Neural crest cell (in vitro differentiated cells): ENCODE measurements around the gene SMS. TPM values are rescaled to one million over a fixed set of nuclear protein-coding genes. Genes with fewer than 3 reads are reported as not detected.

Experiments
- DNase-seq: peaks from one replicate; pipeline ENCODE4 v3.0.0; 2021; ENCODE audit warnings: low read depth, mixed read lengths, low spot score
- H3K27ac Mint-ChIP-seq: one replicate; pipeline ENCODE4 v1.8.0; 2021; ENCODE audit warnings: mild to moderate bottlenecking, mixed read lengths; ENCODE audit not compliant: unreplicated experiment
- H3K27me3 Mint-ChIP-seq: 2 replicates; pipeline ENCODE4 v1.8.0; 2021; ENCODE audit warnings: low read depth, mild to moderate bottlenecking, mixed read lengths
- H3K36me3 Mint-ChIP-seq: 2 replicates; pipeline ENCODE4 v1.8.0; 2021; ENCODE audit warnings: low read depth, mild to moderate bottlenecking, mixed read lengths
- H3K4me1 Mint-ChIP-seq: 2 replicates; pipeline ENCODE4 v1.8.0; 2021; ENCODE audit warnings: mixed read lengths
- H3K4me3 Mint-ChIP-seq: one replicate; pipeline ENCODE4 v1.8.0; 2021; ENCODE audit warnings: mild to moderate bottlenecking, mixed read lengths
- H3K9me3 Mint-ChIP-seq: 2 replicates; pipeline ENCODE4 v1.8.0; 2021; ENCODE audit warnings: mixed read lengths
- CTCF ChIP-seq: fragments of 200-600 bp; sonication (generic); conservative IDR thresholded peaks from 2 replicates; pipeline ENCODE4 v1.5.0; 2021; ENCODE audit warnings: antibody characterized with exemption, mild to moderate bottlenecking
- total RNA-seq: library from RNA; stranded (reverse); gene quantifications from 2 replicates; pipeline ENCODE4 v1.2.1, GENCODE V29; 2021

Gene SMS
- total RNA-seq, 1 donor from 2014 or later: 354 TPM

- H3K27ac Mint-ChIP-seq: no peak overlapping the region
- TF ChIP-seq CTCF: no peak
- peaks cover 4% of the 10 kb centered on the region for H3K36me3 Mint-ChIP-seq
- no peak for DNase-seq
- H3K4me3 Mint-ChIP-seq: no peak overlapping the region
- H3K4me1 Mint-ChIP-seq: peaks cover 6% of the 10 kb centered on the region
- H3K9me3 Mint-ChIP-seq: no peaks in the 10 kb centered on the region
- H3K27me3 Mint-ChIP-seq: no peaks in the 10 kb centered on the region
These were observed 81.3 kb downstream of the SMS start for GRCh38 chrX:22021751-22022324.

- Mint-ChIP-seq H3K36me3 (peaks cover 4% of the 10 kb centered on the region), H3K4me1 (peaks cover 11% of the 10 kb centered on the region), H3K27ac (peak overlapping the region; percentile 16), H3K4me3 (no peak overlapping the region), H3K27me3 (no peaks in the 10 kb centered on the region), H3K9me3 (peaks cover under 1% of the 10 kb centered on the region)
- DNase-seq: no peak
- no peak for TF ChIP-seq CTCF
These were observed 84.1 kb downstream of the SMS start for GRCh38 chrX:22024577-22024976.

GRCh38 chrX:22025751-22026150 lies 85.2 kb downstream of the SMS start:
- peaks cover 2% of the 10 kb centered on the region for H3K9me3 Mint-ChIP-seq
- peaks cover 4% of the 10 kb centered on the region for H3K36me3 Mint-ChIP-seq
- H3K4me1 Mint-ChIP-seq: peaks cover 14% of the 10 kb centered on the region
- no peak overlapping the region for H3K27ac Mint-ChIP-seq
- no peaks in the 10 kb centered on the region for H3K27me3 Mint-ChIP-seq
- no peak for DNase-seq
- no peak overlapping the region for H3K4me3 Mint-ChIP-seq
- no peak for TF ChIP-seq CTCF

- no peaks in the 10 kb centered on the region for H3K27me3 Mint-ChIP-seq
- H3K27ac Mint-ChIP-seq: no peak overlapping the region
- H3K4me1 Mint-ChIP-seq: peaks cover 14% of the 10 kb centered on the region
- peaks cover 4% of the 10 kb centered on the region for H3K36me3 Mint-ChIP-seq
- peaks cover 2% of the 10 kb centered on the region for H3K9me3 Mint-ChIP-seq
- TF ChIP-seq CTCF: no peak
- no peak overlapping the region for H3K4me3 Mint-ChIP-seq
- no peak for DNase-seq
These were observed 86.2 kb downstream of the SMS start for GRCh38 chrX:22026731-22027130.

GRCh38 chrX:22032084-22032483 lies 91.6 kb downstream of the SMS start, which contains the start of gene PHEX:
Gene PHEX, plus strand, starts transcription at chrX:22032325. Its CDS starts 681 bp downstream, at chrX:22033006.
- no peak within 1 kb of the TSS for H3K4me3 Mint-ChIP-seq
- H3K27me3 Mint-ChIP-seq: no peaks in the 10 kb centered on the region
- no peak for TF ChIP-seq CTCF
- peaks cover 26% of the 10 kb centered on the region for H3K4me1 Mint-ChIP-seq
- H3K9me3 Mint-ChIP-seq: peaks cover 2% of the 10 kb centered on the region
- no peak for DNase-seq
- no peaks in the 10 kb centered on the region for H3K36me3 Mint-ChIP-seq
- H3K27ac Mint-ChIP-seq: no peak within 1 kb of the TSS
